Measurements from ENCODE around the gene RPP40. TPM values are rescaled to one million over a fixed set of nuclear protein-coding genes. Genes with fewer than 3 reads are reported as not detected.

RPP40 gene
- polyA plus RNA-seq, 1 donor from 2014 or later: 16.2 TPM

GRCh38 chr6:5028921-5029320 is 25.1 kb upstream of the RPP40 start:
- H3K27me3 ChIP-seq (ENCODE audit: insufficient read depth, low read depth, low read length): no peaks in the 10 kb centered on the region
- H3K27ac ChIP-seq (ENCODE audit: low read length): no peak overlapping the region
- no peak overlapping the region for H3K9ac ChIP-seq (ENCODE audit: low read length)

DNA sequence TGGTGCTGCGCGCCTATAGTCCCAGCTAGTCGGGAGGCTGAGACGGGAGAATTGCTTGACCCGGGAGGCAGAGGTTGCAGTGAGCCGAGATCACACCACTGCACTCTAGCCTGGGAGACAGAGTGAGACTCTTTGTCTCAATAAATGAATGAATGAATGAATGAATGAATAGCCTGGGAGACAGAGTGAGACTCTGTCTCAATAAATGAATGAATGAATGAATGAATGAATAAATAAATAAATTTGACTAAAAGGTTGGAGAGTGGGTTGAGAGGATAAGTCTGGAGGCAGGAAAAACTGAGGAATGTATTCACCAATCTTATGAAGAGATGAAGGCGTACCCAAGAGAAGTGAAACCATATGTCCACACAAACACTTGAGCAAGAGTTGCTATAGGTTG is 24.5 kb upstream of the RPP40 start:
- H3K9me2 ChIP-seq (ENCODE audit: insufficient read depth, low read length): no peaks in the 10 kb centered on the region
- no peak overlapping the region for H3K27ac ChIP-seq (ENCODE audit: low read length)
- H3K4me3 ChIP-seq (ENCODE audit: low read length): no peak overlapping the region
- no peaks in the 10 kb centered on the region for H4K20me1 ChIP-seq (ENCODE audit: insufficient read depth)
- no peaks in the 10 kb centered on the region for H3K36me3 ChIP-seq (ENCODE audit: insufficient read depth, low read length)
- H3K79me2 ChIP-seq (replicated peaks; ENCODE audit: insufficient read depth, low read length): no peaks in the 10 kb centered on the region
- no peaks in the 10 kb centered on the region for H3K9me3 ChIP-seq (ENCODE audit: low read length)
- H3K27me3 ChIP-seq (ENCODE audit: insufficient read depth, low read depth, low read length): no peaks in the 10 kb centered on the region
- H3K9ac ChIP-seq (ENCODE audit: low read length): no peak overlapping the region
- H3K4me2 ChIP-seq (ENCODE audit: low read length): no peak overlapping the region
- no peak overlapping the region for H2AFZ ChIP-seq (ENCODE audit: low read depth, low read length)
- no peaks in the 10 kb centered on the region for H3F3A ChIP-seq (ENCODE audit: insufficient read depth, low read length, poor library complexity, severe bottlenecking)
- TF ChIP-seq, protein P1, sequence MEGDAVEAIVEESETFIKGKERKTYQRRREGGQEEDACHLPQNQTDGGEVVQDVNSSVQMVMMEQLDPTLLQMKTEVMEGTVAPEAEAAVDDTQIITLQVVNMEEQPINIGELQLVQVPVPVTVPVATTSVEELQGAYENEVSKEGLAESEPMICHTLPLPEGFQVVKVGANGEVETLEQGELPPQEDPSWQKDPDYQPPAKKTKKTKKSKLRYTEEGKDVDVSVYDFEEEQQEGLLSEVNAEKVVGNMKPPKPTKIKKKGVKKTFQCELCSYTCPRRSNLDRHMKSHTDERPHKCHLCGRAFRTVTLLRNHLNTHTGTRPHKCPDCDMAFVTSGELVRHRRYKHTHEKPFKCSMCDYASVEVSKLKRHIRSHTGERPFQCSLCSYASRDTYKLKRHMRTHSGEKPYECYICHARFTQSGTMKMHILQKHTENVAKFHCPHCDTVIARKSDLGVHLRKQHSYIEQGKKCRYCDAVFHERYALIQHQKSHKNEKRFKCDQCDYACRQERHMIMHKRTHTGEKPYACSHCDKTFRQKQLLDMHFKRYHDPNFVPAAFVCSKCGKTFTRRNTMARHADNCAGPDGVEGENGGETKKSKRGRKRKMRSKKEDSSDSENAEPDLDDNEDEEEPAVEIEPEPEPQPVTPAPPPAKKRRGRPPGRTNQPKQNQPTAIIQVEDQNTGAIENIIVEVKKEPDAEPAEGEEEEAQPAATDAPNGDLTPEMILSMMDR (IDR thresholded peaks at IDR 0.05; ENCODE audit: poor library complexity, severe bottlenecking): no peak
- TF ChIP-seq EP300 (conservative IDR thresholded peaks at IDR 0.05; ENCODE audit: poor library complexity, severe bottlenecking) (no peak), EZH2 (IDR thresholded peaks at IDR 0.05; ENCODE audit: borderline replicate concordance, insufficient read depth, low read length, poor library complexity, severe bottlenecking) (no peak), TAF1 (IDR thresholded peaks at IDR 0.05; ENCODE audit: low read depth) (no peak), MXI1 (conservative IDR thresholded peaks at IDR 0.05; ENCODE audit: poor library complexity, severe bottlenecking) (no peak), POLR2AphosphoS5 (IDR thresholded peaks at IDR 0.05) (no peak), SMC3 (conservative IDR thresholded peaks at IDR 0.05; ENCODE audit: poor library complexity) (no peak), RAD21 (conservative IDR thresholded peaks at IDR 0.05) (no peak)

More at GRCh38 chr6:5028921-5029320, 25.1 kb upstream of the RPP40 start:
- Histone ChIP-seq H3K4me3 (ENCODE audit: low read length) (no peak overlapping the region), H2AFZ (ENCODE audit: low read depth, low read length) (no peak overlapping the region), H3K79me2 (replicated peaks; ENCODE audit: insufficient read depth, low read length) (no peaks in the 10 kb centered on the region), H3K36me3 (ENCODE audit: insufficient read depth, low read length) (no peaks in the 10 kb centered on the region), H3K9me2 (ENCODE audit: insufficient read depth, low read length) (no peaks in the 10 kb centered on the region), H4K20me1 (ENCODE audit: insufficient read depth) (no peaks in the 10 kb centered on the region), H3K9me3 (ENCODE audit: low read length) (no peaks in the 10 kb centered on the region), H3K4me2 (ENCODE audit: low read length) (no peak overlapping the region), H3F3A (ENCODE audit: insufficient read depth, low read length, poor library complexity, severe bottlenecking) (no peaks in the 10 kb centered on the region)
- TF ChIP-seq POLR2AphosphoS5 (IDR thresholded peaks at IDR 0.05) (no peak), EP300 (conservative IDR thresholded peaks at IDR 0.05; ENCODE audit: poor library complexity, severe bottlenecking) (no peak), SMC3 (conservative IDR thresholded peaks at IDR 0.05; ENCODE audit: poor library complexity) (no peak), RAD21 (conservative IDR thresholded peaks at IDR 0.05) (no peak), MXI1 (conservative IDR thresholded peaks at IDR 0.05; ENCODE audit: poor library complexity, severe bottlenecking) (no peak), REST (IDR thresholded peaks at IDR 0.05; ENCODE audit: borderline replicate concordance) (no peak), EZH2 (IDR thresholded peaks at IDR 0.05; ENCODE audit: borderline replicate concordance, insufficient read depth, low read length, poor library complexity, severe bottlenecking) (no peak), TAF1 (IDR thresholded peaks at IDR 0.05; ENCODE audit: low read depth) (no peak)
- TF ChIP-seq, protein P1 (IDR thresholded peaks at IDR 0.05; ENCODE audit: poor library complexity, severe bottlenecking): no peak
